Psoas muscle (tissue), 8 donors: ENCODE data around the gene NCKAP5L. TPM values are rescaled to one million over a fixed set of nuclear protein-coding genes. Genes with fewer than 3 reads are reported as not detected.

Source experiments
- ATAC-seq, 4 donors: fragments of 200-7000 bp; cut with Tn5 transposase; one replicate each; pipeline ENCODE4 v1.9.1; 2020; ENCODE audit warnings: moderate library complexity in 3 of 4, mild to moderate bottlenecking in 2 of 4
- DNase-seq, 2 donors: peaks; one replicate each; pipeline ENCODE4 v3.0.0-alpha.2; 2020
- H3K27ac ChIP-seq: fragments of 200-600 bp; one replicate; pipeline ENCODE4 v1.8.0; 2022
- H3K27me3 ChIP-seq, 3 donors: fragments of 200-600 bp in 1 of 3; one replicate each; pipeline versions ENCODE4 v1.6.1 to v1.8.0; 2013 to 2022; ENCODE audit warnings: low read length in 2 of 3, mild to moderate bottlenecking in 2 of 3, moderate library complexity in 1 of 3; ENCODE audit not compliant: insufficient read depth in 3 of 3
- H3K36me3 ChIP-seq, 2 donors: fragments of 200-600 bp in 1 of 2; one replicate each; pipeline versions ENCODE4 v1.6.1 to v1.8.0; 2013 to 2022; ENCODE audit warnings: low read depth in 1 of 2, mild to moderate bottlenecking in 1 of 2, moderate library complexity in 1 of 2; ENCODE audit not compliant: insufficient read depth in 1 of 2
- H3K4me1 ChIP-seq: fragments of 200-600 bp; one replicate; pipeline ENCODE4 v1.8.0; 2022
- H3K4me3 ChIP-seq: fragments of 200-600 bp; one replicate; pipeline ENCODE4 v1.8.0; 2022; ENCODE audit warnings: mild to moderate bottlenecking
- H3K9me3 ChIP-seq: fragments of 200-600 bp; one replicate; pipeline ENCODE4 v1.8.0; 2022
- CTCF ChIP-seq: fragments of 200-600 bp; IDR thresholded peaks from one replicate; pipeline ENCODE4 v1.8.0; 2022; ENCODE audit warnings: antibody characterized with exemption
- WGBS, 3 donors: extraction: QIAGEN DNeasy Blood & Tissue Kit; methylation state at CpG; one replicate each; pipeline versions ENCODE4 v1.1.6 to v1.1.7; 2013; 5-methylcytosine and 5-hydroxymethylcytosine counted together
- intact Hi-C, 2 donors: fragments of 100-400 bp; cut with DNase I; formaldehyde crosslinking; loops; one replicate each; pipeline versions ENCODE4 v1.11.0 to v1.14.2; 2022
- polyA plus RNA-seq, 3 donors: library from polyadenylated mRNA; stranded (reverse); fragments of 200-250 nt; gene quantifications; one replicate each; pipeline ENCODE4 v1.2.3, GENCODE V29; 2013
- total RNA-seq, 4 donors: library from RNA; stranded (reverse); fragmentation: NEBNext Ultra II Directional in 2 of 4; extraction: Animal tissue kit (Norgen Biotek cat#: 25700) in 2 of 4; gene quantifications; one replicate each; pipeline versions ENCODE4 v1.2.1 to v1.2.4, GENCODE V29; 2021 to 2023
- donor health status: healthy with polysubstance abuse.
- donor health status: DM: no; HTN: no; CAD: no; lungs with moderate emphysema.
- donor health status: Bipolar disorder and iron deficiency.
- donor health status: healthy.
- donor health status: DM: yes; HTN: yes; CAD: no.
- donor health status: DM: no; HTN: no; CAD: no.
- donor health status: DM: no; HTN: no; CAD: no.
- donor health status: DM: yes; HTN: yes; CAD: no.

Gene NCKAP5L
- total and polyA plus RNA-seq, 7 donors: 6.8 to 16.5 (median 11.7) TPM

DNA sequence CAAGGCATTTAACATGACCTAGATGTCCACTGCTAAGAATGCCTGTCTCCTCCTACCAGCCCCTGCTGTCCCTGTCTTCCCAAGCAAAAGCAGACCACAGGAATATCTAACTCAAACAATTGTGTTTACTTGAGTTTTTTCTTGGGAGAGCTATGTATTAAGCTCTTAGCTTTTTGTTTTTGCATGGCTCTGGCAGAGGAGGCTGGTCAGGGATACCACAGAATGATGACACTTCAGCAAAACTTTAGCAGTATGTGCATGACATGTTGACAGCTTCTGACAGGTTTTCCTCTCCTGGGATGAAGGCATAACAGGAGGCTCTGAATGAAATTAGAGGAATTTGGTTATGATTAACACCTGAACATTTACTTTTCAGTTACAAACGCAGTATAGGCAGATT, 79.9 kb downstream of the NCKAP5L start:
- Histone ChIP-seq H3K36me3 (peaks cover 6 to 22% of the 10 kb centered on the region in 2 donors), H3K27me3 (no peaks in the 10 kb centered on the region), H3K27ac (peak overlapping the region; percentile 62), H3K4me1 (peaks cover 84% of the 10 kb centered on the region), H3K4me3 (peak overlapping the region; percentile 7), H3K9me3 (no peaks in the 10 kb centered on the region)
- no peak for TF ChIP-seq CTCF
- WGBS, 3 donors: 34 to 39% (median 36%) methylated on average over 1 of the region's 1 CpG
- intact Hi-C loops: no loop called here
- ATAC-seq (peak in 2 of 4 donors; percentile 41 to 44), DNase-seq (no peak)

GRCh38 chr12:49744363-49744885, 83.8 kb downstream of the NCKAP5L start:
- ATAC-seq (no peak), DNase-seq (no peak)
- Histone ChIP-seq H3K9me3 (no peaks in the 10 kb centered on the region), H3K4me3 (peak overlapping the region; percentile 92), H3K27ac (peak overlapping the region; percentile 24), H3K36me3 (peaks cover 0 to 9% of the 10 kb centered on the region in 2 donors), H3K4me1 (peaks cover 57% of the 10 kb centered on the region), H3K27me3 (no peaks in the 10 kb centered on the region)
- intact Hi-C loops: no loop called here
- TF ChIP-seq CTCF: no peak
- 50 to 67% (median 50%) methylated on average over 3 of the region's 3 CpGs for WGBS, 3 donors

DNA sequence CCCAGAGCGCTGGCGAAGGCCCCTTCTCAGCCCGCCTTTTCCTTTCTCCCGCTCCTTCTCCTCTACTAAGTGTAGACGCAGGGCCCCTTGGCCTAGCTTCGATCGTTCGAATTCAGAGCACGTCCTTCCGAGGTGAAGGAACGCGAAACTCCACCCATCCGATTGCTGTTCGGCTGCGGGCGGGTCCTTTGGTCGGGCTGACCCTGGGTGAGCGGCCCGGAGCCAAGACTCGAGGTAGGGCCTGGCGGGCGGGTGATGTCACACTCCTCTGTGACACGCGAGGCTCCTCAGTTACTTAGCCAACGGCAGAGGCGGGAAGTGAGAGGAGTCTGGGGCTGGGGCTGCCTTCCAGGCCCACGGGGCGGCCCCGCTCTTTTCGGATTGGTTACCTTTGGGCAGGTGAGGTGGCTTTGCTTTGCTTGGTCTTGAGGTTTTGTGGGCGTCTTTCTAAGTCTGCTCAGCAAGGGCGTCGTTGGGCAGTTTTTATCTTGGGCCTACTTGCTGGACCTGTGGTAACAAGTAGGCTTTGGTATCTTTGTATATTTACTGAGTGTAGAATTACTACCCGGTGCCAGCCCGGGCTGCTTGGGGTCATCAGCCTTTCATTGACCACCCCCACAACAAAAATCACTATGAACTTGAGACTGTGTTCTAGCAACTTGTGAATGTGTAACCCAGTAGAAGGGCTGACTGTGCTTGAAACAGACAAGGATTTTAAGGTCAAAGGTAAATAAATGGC, 86.2 kb downstream of the NCKAP5L start:
- Histone ChIP-seq H3K27ac (peak overlapping the region; percentile 99), H3K4me3 (peak overlapping the region; percentile 92), H3K36me3 (peaks cover 0 to 5% of the 10 kb centered on the region in 2 donors), H3K27me3 (no peaks in the 10 kb centered on the region), H3K9me3 (no peaks in the 10 kb centered on the region), H3K4me1 (peaks cover 39% of the 10 kb centered on the region)
- TF ChIP-seq CTCF: no peak
- 0% methylated on average over 34 to 35 of the region's 35 CpGs for WGBS, 3 donors
- peak; percentile 74 to 84 (median 80) for ATAC-seq
- DNase-seq: peak; percentile 91 to 95
- intact Hi-C loops: no loop called here

Other genes with a start within 250 kb of the NCKAP5L start
- under 1 TPM; 0.44 to 0.63 (median 0.46) TPM for gene FAM186B, start 222.8 kb downstream of the NCKAP5L start, total RNA-seq
- under 1 TPM; 0.04 to 1.00 (median 0.23) TPM for gene FAM186B, start 222.8 kb downstream of the NCKAP5L start, polyA plus RNA-seq
- gene PRPF40B, start 204.9 kb downstream of the NCKAP5L start, total RNA-seq: 10 to 100 TPM; 24.5 to 26.1 (median 25.3) TPM
- 10 to 100 TPM; 10.1 to 18.8 (median 15.7) TPM for gene PRPF40B, start 204.9 kb downstream of the NCKAP5L start, polyA plus RNA-seq
- gene FMNL3, start 121.0 kb downstream of the NCKAP5L start, total RNA-seq: 10 to 100 TPM in 1 of 4 donors, 1 to 10 TPM in 3; 5.5 to 11.3 (median 7.8) TPM
- gene FMNL3, start 121.0 kb downstream of the NCKAP5L start, polyA plus RNA-seq: 1 to 10 TPM; 1.5 to 3.2 (median 1.8) TPM
- 100 to 1,000 TPM; 171 to 256 (median 241) TPM for gene TMBIM6, start 86.9 kb downstream of the NCKAP5L start, total RNA-seq
- 100 to 1,000 TPM; 164 to 317 (median 250) TPM for gene TMBIM6, start 86.9 kb downstream of the NCKAP5L start, polyA plus RNA-seq
- 1 to 10 TPM; 1.6 to 3.5 (median 3.3) TPM for gene BCDIN3D, start 14.7 kb upstream of the NCKAP5L start, total RNA-seq
- 1 to 10 TPM; 1.8 to 9.0 (median 3.1) TPM for gene BCDIN3D, start 14.7 kb upstream of the NCKAP5L start, polyA plus RNA-seq
- 1 to 10 TPM in 1 of 4 donors, under 1 TPM in 2, not detected in 1; 0.22 to 1.1 (median 0.58) TPM for gene FAIM2, start 75.5 kb upstream of the NCKAP5L start, total RNA-seq
- under 1 TPM in 2 of 3 donors, not detected in 1; 0.57 to 0.70 TPM for gene FAIM2, start 75.5 kb upstream of the NCKAP5L start, polyA plus RNA-seq
- not detected for gene AQP2, start 122.3 kb upstream of the NCKAP5L start, total RNA-seq
- not detected for gene AQP2, start 122.3 kb upstream of the NCKAP5L start, polyA plus RNA-seq
- not detected for gene AQP5, start 133.5 kb upstream of the NCKAP5L start, total RNA-seq
- gene AQP5, start 133.5 kb upstream of the NCKAP5L start, polyA plus RNA-seq: under 1 TPM in 1 of 3 donors, not detected in 2; 0.05 TPM
- gene AQP6, start 144.5 kb upstream of the NCKAP5L start, total RNA-seq: not detected
- under 1 TPM in 1 of 3 donors, not detected in 2; 0.04 TPM for gene AQP6, start 144.5 kb upstream of the NCKAP5L start, polyA plus RNA-seq
- 1 to 10 TPM; 4.6 to 6.1 (median 5.2) TPM for gene RACGAP1, start 197.1 kb upstream of the NCKAP5L start, total RNA-seq
- 10 to 100 TPM in 1 of 3 donors, 1 to 10 TPM in 2; 3.4 to 15.3 (median 5.5) TPM for gene RACGAP1, start 197.1 kb upstream of the NCKAP5L start, polyA plus RNA-seq
- under 1 TPM; 0.32 to 0.82 (median 0.60) TPM for gene ASIC1, start 229.2 kb upstream of the NCKAP5L start, total RNA-seq
- under 1 TPM; 0.20 to 0.29 (median 0.25) TPM for gene ASIC1, start 229.2 kb upstream of the NCKAP5L start, polyA plus RNA-seq